D721Med (cell line): ENCODE measurements around the gene ZC2HC1C.

Source experiments
- DNase-seq: peaks from one replicate; pipeline ENCODE4 v3.0.0; 2011; ENCODE audit warnings: low spot score; ENCODE audit not compliant: insufficient read length
- FAIRE-seq: peaks from 2 replicates; lab custom pipeline; 2011; peaks lifted over from hg19 to GRCh38; lab: Jason Lieb, UNC
- CTCF ChIP-seq: IDR thresholded peaks from 2 replicates; pipeline ENCODE4 v1.5.1; 2012; ENCODE audit warnings: mild to moderate bottlenecking, control low read depth; ENCODE audit not compliant: insufficient read depth; ENCODE audit errors: missing control alignments

The ZC2HC1C gene

GRCh38 chr14:75098682-75099081 is 29.2 kb downstream of the ZC2HC1C start:
- DNase-seq (no peak), FAIRE-seq (no peak)
- TF ChIP-seq CTCF = no peak

- no peak for FAIRE-seq
- DNase-seq = no peak
- no peak for TF ChIP-seq CTCF
Measured at GRCh38 chr14:75101491-75101890, 32.0 kb downstream of the ZC2HC1C start.

GRCh38 chr14:75107186-75107585 is 37.7 kb downstream of the ZC2HC1C start:
- FAIRE-seq = no peak
- DNase-seq = no peak
- TF ChIP-seq CTCF = no peak

- TF ChIP-seq CTCF = no peak
- DNase-seq (no peak), FAIRE-seq (no peak)
Measured at GRCh38 chr14:75109877-75110276, 40.4 kb downstream of the ZC2HC1C start.

GRCh38 chr14:75113932-75114539 is 44.6 kb downstream of the ZC2HC1C start:
- no peak for DNase-seq
- TF ChIP-seq CTCF = no peak
- no peak for FAIRE-seq

- TF ChIP-seq CTCF = no peak
- no peak for DNase-seq
- FAIRE-seq = no peak
Measured at GRCh38 chr14:75119056-75119455, 49.6 kb downstream of the ZC2HC1C start.

GRCh38 chr14:75120541-75121291 is 51.3 kb downstream of the ZC2HC1C start:
- no peak for TF ChIP-seq CTCF
- no peak for FAIRE-seq
- DNase-seq = no peak
